SK-N-SH treated with all-trans-retinoic acid at 6 μM for 48 hours (cell line): Measurements from ENCODE around the gene ACTN3.
A peak's percentile ranks its signal among the peaks of the same experiment; 100 is the strongest.
"Not testable (repeated sequence)": the region's sequence is repeated elsewhere in the genome, so short reads cannot be mapped to it uniquely, and the experiment has no call there.

Experiments used
- ATAC-seq: fragments of 200-7000 bp; cut with Tn5 transposase; 3 replicates; pipeline ENCODE4 v1.9.1; 2020; ENCODE audit warnings: mild to moderate bottlenecking, moderate library complexity
- BACH2 ChIP-seq: fragments of 250-450 bp; sonication (Bioruptor Pico); IDR thresholded peaks from 2 replicates; pipeline ENCODE4 v1.9.0; 2021; ENCODE audit warnings: mild to moderate bottlenecking, borderline replicate concordance
- CREB5 ChIP-seq: fragments of 250-450 bp; sonication (Bioruptor Pico); IDR thresholded peaks from 2 replicates; pipeline ENCODE4 v1.5.1; 2020; ENCODE audit warnings: low read depth, mild to moderate bottlenecking, moderate library complexity
- CSDC2 ChIP-seq: fragments of 250-450 bp; sonication (Bioruptor Pico); IDR thresholded peaks from 2 replicates; pipeline ENCODE4 v1.5.0; 2020; ENCODE audit warnings: mild to moderate bottlenecking, moderate library complexity
- ESRRG ChIP-seq: fragments of 250-450 bp; sonication (Bioruptor Pico); IDR thresholded peaks from 2 replicates; pipeline ENCODE4 v1.6.1; 2021; ENCODE audit warnings: mild to moderate bottlenecking
- GLIS3 ChIP-seq: fragments of 250-450 bp; sonication (Bioruptor Pico); IDR thresholded peaks from 2 replicates; pipeline ENCODE4 v1.5.0; 2020; ENCODE audit warnings: mild to moderate bottlenecking, moderate library complexity
- PATZ1 ChIP-seq: fragments of 250-450 bp; sonication (Bioruptor Pico); IDR thresholded peaks from 2 replicates; pipeline ENCODE4 v1.8.0; 2020; ENCODE audit warnings: mild to moderate bottlenecking, moderate library complexity, borderline replicate concordance
- POU6F1 ChIP-seq: fragments of 250-450 bp; sonication (Bioruptor Pico); IDR thresholded peaks from 2 replicates; pipeline ENCODE4 v1.8.0; 2021; ENCODE audit warnings: low read depth, mild to moderate bottlenecking, moderate library complexity, borderline replicate concordance
- SNAI2 ChIP-seq: fragments of 250-450 bp; sonication (Bioruptor Pico); IDR thresholded peaks from 2 replicates; pipeline ENCODE4 v1.5.0; 2020; ENCODE audit warnings: mild to moderate bottlenecking, moderate library complexity
- ZFP3 ChIP-seq: fragments of 250-450 bp; sonication (Bioruptor Pico); IDR thresholded peaks from 2 replicates; pipeline ENCODE4 v1.5.0; 2020; ENCODE audit warnings: mild to moderate bottlenecking, moderate library complexity
- ZFP30 ChIP-seq: fragments of 450-650 bp; formaldehyde crosslinking; IDR thresholded peaks from 2 replicates; pipeline ENCODE4 v1.5.0; 2022; ENCODE audit warnings: mild to moderate bottlenecking, moderate library complexity
- ZNF70 ChIP-seq: fragments of 450-650 bp; formaldehyde crosslinking; IDR thresholded peaks from 2 replicates; pipeline ENCODE4 v1.5.0; 2020; ENCODE audit warnings: mild to moderate bottlenecking, moderate library complexity
- ZNF8 ChIP-seq: fragments of 450-650 bp; formaldehyde crosslinking; IDR thresholded peaks from 2 replicates; pipeline ENCODE4 v1.5.0; 2020; ENCODE audit warnings: mild to moderate bottlenecking, moderate library complexity

Gene ACTN3

GRCh38 chr11:66604155-66604554 lies 57.5 kb downstream of the ACTN3 start:
- TF ChIP-seq PATZ1 = no peak
- ATAC-seq = no peak

- ATAC-seq = not testable (repeated sequence)
These were observed 59.9 kb downstream of the ACTN3 start for GRCh38 chr11:66606608-66607007.

- TF ChIP-seq POU6F1 (CRISPR knock-in tag) = no peak
- no peak for TF ChIP-seq CREB5 (CRISPR knock-in tag)
- TF ChIP-seq CSDC2 (CRISPR knock-in tag) = no peak
- no peak for TF ChIP-seq GLIS3 (CRISPR knock-in tag)
- no peak for TF ChIP-seq ZNF70 (CRISPR knock-in tag)
- no peak for TF ChIP-seq BACH2 (CRISPR knock-in tag)
- no peak for TF ChIP-seq SNAI2 (CRISPR knock-in tag)
- TF ChIP-seq, all 23 proteins: peak for 0
- peak; percentile 34; the same call in 2 of the 3 replicates for ATAC-seq
These were observed 60.6 kb downstream of the ACTN3 start for GRCh38 chr11:66607126-66607834.

GRCh38 chr11:66609721-66610617 lies 63.3 kb downstream of the ACTN3 start:
- ATAC-seq = no peak
- no peak for TF ChIP-seq ZNF8
- TF ChIP-seq SNAI2 (CRISPR knock-in tag) = no peak
- TF ChIP-seq ZFP3 (CRISPR knock-in tag) = no peak
- no peak for TF ChIP-seq ZFP30 (CRISPR knock-in tag)
- TF ChIP-seq ESRRG = no peak

- no peak for ATAC-seq
- no peak for TF ChIP-seq ZNF8
These were observed 65.8 kb downstream of the ACTN3 start for GRCh38 chr11:66612458-66612857.
